T-helper 2 cell treated with Interferon-gamma antibody and Interleukin-4, amounts not matched to agents 5 μg/mL and 100 μg/mL, for 36 hours (primary cell): ENCODE results near the gene NDUFA6.

Experiments used
- DNase-seq: peaks from one replicate; pipeline ENCODE4 v3.0.0; 2021; ENCODE audit warnings: low spot score
- H3K27ac Mint-ChIP-seq: one replicate; pipeline ENCODE4 v1.8.0; 2021; ENCODE audit warnings: mild to moderate bottlenecking, mixed read lengths
- H3K27me3 Mint-ChIP-seq: one replicate; pipeline ENCODE4 v1.8.0; 2021; ENCODE audit warnings: low read depth, mixed read lengths
- H3K36me3 Mint-ChIP-seq: one replicate; pipeline ENCODE4 v1.8.0; 2021; ENCODE audit warnings: low read depth, mixed read lengths
- H3K4me1 Mint-ChIP-seq: one replicate; pipeline ENCODE4 v1.8.0; 2021; ENCODE audit warnings: low read depth, mixed read lengths
- H3K4me3 Mint-ChIP-seq: one replicate; pipeline ENCODE4 v1.8.0; 2022; ENCODE audit warnings: mild to moderate bottlenecking, moderate library complexity, mixed read lengths
- H3K9me3 Mint-ChIP-seq: one replicate; pipeline ENCODE4 v1.8.0; 2021; ENCODE audit warnings: mixed read lengths

Gene NDUFA6

GRCh38 chr22:42056757-42057511 lies 33.6 kb downstream of the NDUFA6 start:
- peaks cover 54% of the 10 kb centered on the region for H3K36me3 Mint-ChIP-seq
- H3K4me1 Mint-ChIP-seq, result no peaks in the 10 kb centered on the region
- no peak overlapping the region for H3K4me3 Mint-ChIP-seq
- no peaks in the 10 kb centered on the region for H3K27me3 Mint-ChIP-seq
- DNase-seq, result no peak
- peaks cover 34% of the 10 kb centered on the region for H3K9me3 Mint-ChIP-seq
- H3K27ac Mint-ChIP-seq, result no peak overlapping the region

- no peaks in the 10 kb centered on the region for H3K4me1 Mint-ChIP-seq
- peaks cover 17% of the 10 kb centered on the region for H3K36me3 Mint-ChIP-seq
- no peak for DNase-seq
- H3K9me3 Mint-ChIP-seq, result peaks cover 21% of the 10 kb centered on the region
- H3K4me3 Mint-ChIP-seq, result no peak overlapping the region
- H3K27ac Mint-ChIP-seq, result peak overlapping the region; percentile 16
- no peaks in the 10 kb centered on the region for H3K27me3 Mint-ChIP-seq
These were observed 37.8 kb downstream of the NDUFA6 start for GRCh38 chr22:42052765-42053164.

- peaks cover 3% of the 10 kb centered on the region for H3K36me3 Mint-ChIP-seq
- no peak for DNase-seq
- H3K27me3 Mint-ChIP-seq, result no peaks in the 10 kb centered on the region
- no peak overlapping the region for H3K4me3 Mint-ChIP-seq
- no peaks in the 10 kb centered on the region for H3K4me1 Mint-ChIP-seq
- peaks cover 2% of the 10 kb centered on the region for H3K9me3 Mint-ChIP-seq
- H3K27ac Mint-ChIP-seq, result no peak overlapping the region
These were observed 39.9 kb downstream of the NDUFA6 start for GRCh38 chr22:42050641-42051180.

GRCh38 chr22:42041784-42042183 lies 48.8 kb downstream of the NDUFA6 start:
- Mint-ChIP-seq H3K9me3 (peaks cover 33% of the 10 kb centered on the region), H3K27me3 (peaks cover 5% of the 10 kb centered on the region), H3K27ac (no peak overlapping the region), H3K4me1 (peaks cover 3% of the 10 kb centered on the region), H3K4me3 (no peak overlapping the region), H3K36me3 (peaks cover 26% of the 10 kb centered on the region)
- DNase-seq, result no peak

GRCh38 chr22:42039271-42039670 lies 51.3 kb downstream of the NDUFA6 start:
- H3K9me3 Mint-ChIP-seq, result peaks cover 45% of the 10 kb centered on the region
- peaks cover 5% of the 10 kb centered on the region for H3K27me3 Mint-ChIP-seq
- no peak overlapping the region for H3K4me3 Mint-ChIP-seq
- H3K36me3 Mint-ChIP-seq, result peaks cover 31% of the 10 kb centered on the region
- no peak for DNase-seq
- peaks cover 6% of the 10 kb centered on the region for H3K4me1 Mint-ChIP-seq
- no peak overlapping the region for H3K27ac Mint-ChIP-seq
